GM12878 (cell line): ENCODE data around the gene THSD8. TPM values are rescaled to one million over a fixed set of nuclear protein-coding genes. Genes with fewer than 3 reads are reported as not detected.
A peak's percentile ranks its signal among the peaks of the same experiment; 100 is the strongest.

Source experiments
- BHLHE40 ChIP-seq, 2 experiments: fragments of 450-650 bp in 1 of 2; IDR thresholded peaks; 2 replicates each; pipeline ENCODE4 v1.6.1; 2011 to 2017; ENCODE audit warnings: low read depth in 2 of 2, borderline replicate concordance in 1 of 2, improper control_type of control experiment in 1 of 2, low read length in 1 of 2, mild to moderate bottlenecking in 1 of 2
- DPF2 ChIP-seq: fragments of 450-650 bp; IDR thresholded peaks from 2 replicates; pipeline ENCODE4 v1.6.1; 2017; ENCODE audit warnings: mild to moderate bottlenecking
- EED ChIP-seq: sonication (generic); IDR thresholded peaks from 2 replicates; pipeline ENCODE4 v1.6.1; 2016; ENCODE audit warnings: antibody characterized with exemption, low read depth
- JUNB ChIP-seq: IDR thresholded peaks from 2 replicates; pipeline ENCODE4 v1.6.1; 2016; ENCODE audit warnings: antibody characterized with exemption, mild to moderate bottlenecking
- JUND ChIP-seq: IDR thresholded peaks from 2 replicates; pipeline ENCODE4 v1.6.1; 2012; ENCODE audit warnings: low read depth, mild to moderate bottlenecking, low read length, improper control_type of control experiment, moderate library complexity
- NRF1 ChIP-seq: conservative IDR thresholded peaks from 2 replicates; pipeline ENCODE4 v1.6.1; 2011; ENCODE audit warnings: mild to moderate bottlenecking, low read depth, low read length, improper control_type of control experiment
- PAX5 ChIP-seq: IDR thresholded peaks from 2 replicates; pipeline ENCODE4 v1.6.1; 2011; ENCODE audit warnings: low read depth, low read length, borderline replicate concordance
- SIX5 ChIP-seq: IDR thresholded peaks from 2 replicates; pipeline ENCODE4 v1.6.1; 2011; ENCODE audit warnings: mild to moderate bottlenecking, low read depth, low read length, moderate library complexity; ENCODE audit not compliant: severe bottlenecking
- TCF3 ChIP-seq: IDR thresholded peaks from 2 replicates; pipeline ENCODE4 v1.6.1; 2012; ENCODE audit warnings: low read depth, mild to moderate bottlenecking, low read length, borderline replicate concordance; ENCODE audit not compliant: insufficient read depth
- ZNF217 ChIP-seq: fragments of 450-650 bp; IDR thresholded peaks from 2 replicates; pipeline ENCODE4 v1.6.1; 2017; ENCODE audit warnings: antibody characterized with exemption, mild to moderate bottlenecking
- polyA plus RNA-seq, 11 experiments: library from polyadenylated mRNA; depleted of rRNA in 4 of 11; unstranded in 6 of 11; stranded (reverse) in 5 of 11; fragments of >200 nt; fragmentation: Nextera tagmentation in 4 of 11; fragmentation: Illumina TruSeq in 1 of 11; extraction: Ambion mirVana in 4 of 11; extraction: Trizol in 1 of 11; gene quantifications; 1 replicate in 1 of 11; 2 replicates in 10 of 11; pipeline versions ENCODE4 v1.2.1 to v1.2.3, GENCODE V29; 2011 to 2016; ENCODE audit warnings: inconsistent platforms in 2 of 11, missing spikeins in 2 of 11, low read depth in 1 of 11
- total RNA-seq, 4 experiments: library from RNA; depleted of rRNA in 3 of 4; stranded (reverse); fragments of >200 nt in 3 of 4; fragmentation: Illumina TruSeq in 1 of 4; extraction: Trizol in 1 of 4; gene quantifications; 2 replicates each; pipeline versions ENCODE4 v1.2.1 to v1.2.3, GENCODE V29; 2013 to 2021
- TF ChIP-seq, protein P1 (sequence below): fragments of 450-650 bp; conservative IDR thresholded peaks from 2 replicates; pipeline ENCODE4 v1.6.1; 2017; ENCODE audit warnings: mild to moderate bottlenecking, moderate library complexity
- TF ChIP-seq, protein P2 (sequence below): fragments of 150-350 bp; IDR thresholded peaks from 2 replicates; pipeline ENCODE4 v1.6.1; 2016; ENCODE audit warnings: low read depth, low read length

Gene THSD8
- total and polyA plus RNA-seq, 10 of the 15 experiments (the other 5 are each of a cell fraction or from before 2014, with no cell fraction given) = 0.24 to 32.3 (median 21.3) TPM; not detected in 2

DNA sequence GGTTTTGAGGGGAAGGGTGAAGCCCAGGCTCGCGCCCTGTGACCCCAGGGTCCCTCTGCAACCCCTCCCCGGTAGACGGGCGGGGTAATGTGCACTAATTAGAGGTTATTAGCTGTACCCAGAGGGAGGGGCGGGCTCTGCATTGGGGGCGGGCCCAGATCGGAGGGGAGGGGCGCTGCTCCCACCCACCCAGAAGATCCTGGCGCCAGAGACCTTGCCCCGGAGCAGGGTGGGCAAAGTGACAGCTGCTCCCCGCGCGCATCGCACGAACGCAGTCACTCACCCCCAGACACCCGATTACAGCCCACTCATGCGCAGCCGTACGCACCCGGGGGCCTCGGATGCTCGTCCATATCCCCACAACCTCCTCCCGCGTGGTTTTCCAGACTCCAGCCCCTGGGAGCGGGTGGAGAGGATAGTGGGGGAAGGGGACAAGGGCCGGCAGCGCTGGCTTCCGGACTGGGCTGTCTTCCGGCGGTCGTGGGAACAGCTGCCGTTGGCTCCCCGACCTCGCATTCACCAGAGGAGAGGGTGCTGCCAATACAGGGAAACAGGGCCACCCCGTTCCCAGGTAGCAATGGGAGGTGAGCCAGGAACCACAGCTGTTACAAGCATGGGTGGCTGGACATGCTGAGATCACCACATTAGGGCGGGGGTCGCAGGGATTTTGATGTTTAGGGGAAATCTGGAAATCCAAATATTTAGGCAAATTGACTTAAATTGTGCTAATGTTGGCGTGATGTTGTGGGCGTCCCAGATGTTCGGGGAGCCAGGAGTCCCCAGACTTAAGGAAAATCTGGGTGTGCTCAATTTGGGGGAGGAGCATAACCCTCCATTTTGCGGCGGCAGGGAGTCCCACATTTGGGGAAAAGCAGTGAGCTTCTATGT lies 23.6 kb upstream of the THSD8 start (continued):
- TF ChIP-seq, protein P1, sequence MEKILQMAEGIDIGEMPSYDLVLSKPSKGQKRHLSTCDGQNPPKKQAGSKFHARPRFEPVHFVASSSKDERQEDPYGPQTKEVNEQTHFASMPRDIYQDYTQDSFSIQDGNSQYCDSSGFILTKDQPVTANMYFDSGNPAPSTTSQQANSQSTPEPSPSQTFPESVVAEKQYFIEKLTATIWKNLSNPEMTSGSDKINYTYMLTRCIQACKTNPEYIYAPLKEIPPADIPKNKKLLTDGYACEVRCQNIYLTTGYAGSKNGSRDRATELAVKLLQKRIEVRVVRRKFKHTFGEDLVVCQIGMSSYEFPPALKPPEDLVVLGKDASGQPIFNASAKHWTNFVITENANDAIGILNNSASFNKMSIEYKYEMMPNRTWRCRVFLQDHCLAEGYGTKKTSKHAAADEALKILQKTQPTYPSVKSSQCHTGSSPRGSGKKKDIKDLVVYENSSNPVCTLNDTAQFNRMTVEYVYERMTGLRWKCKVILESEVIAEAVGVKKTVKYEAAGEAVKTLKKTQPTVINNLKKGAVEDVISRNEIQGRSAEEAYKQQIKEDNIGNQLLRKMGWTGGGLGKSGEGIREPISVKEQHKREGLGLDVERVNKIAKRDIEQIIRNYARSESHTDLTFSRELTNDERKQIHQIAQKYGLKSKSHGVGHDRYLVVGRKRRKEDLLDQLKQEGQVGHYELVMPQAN = peak; percentile 31
- TF ChIP-seq JUND (no peak), ZNF217 (no peak), EED (peak; percentile 90), NRF1 (no peak), TCF3 (no peak; the same call in 1 of the 2 replicates), SIX5 (no peak), PAX5 (peak; percentile 23; the same call in 1 of the 2 replicates), DPF2 (0 out of 2 replicates have a peak, but pooled peaks have one; percentile 40), BHLHE40 (IDR thresholded peaks at IDR 0.05; ENCODE audit: borderline replicate concordance in 1 of 2, low read depth in 2 of 2, low read length in 1 of 2) (0 out of 4 replicates have a peak, but pooled peaks of 1 of the 2 experiments have one; percentile 38), JUNB (no peak)
- TF ChIP-seq, protein P2, sequence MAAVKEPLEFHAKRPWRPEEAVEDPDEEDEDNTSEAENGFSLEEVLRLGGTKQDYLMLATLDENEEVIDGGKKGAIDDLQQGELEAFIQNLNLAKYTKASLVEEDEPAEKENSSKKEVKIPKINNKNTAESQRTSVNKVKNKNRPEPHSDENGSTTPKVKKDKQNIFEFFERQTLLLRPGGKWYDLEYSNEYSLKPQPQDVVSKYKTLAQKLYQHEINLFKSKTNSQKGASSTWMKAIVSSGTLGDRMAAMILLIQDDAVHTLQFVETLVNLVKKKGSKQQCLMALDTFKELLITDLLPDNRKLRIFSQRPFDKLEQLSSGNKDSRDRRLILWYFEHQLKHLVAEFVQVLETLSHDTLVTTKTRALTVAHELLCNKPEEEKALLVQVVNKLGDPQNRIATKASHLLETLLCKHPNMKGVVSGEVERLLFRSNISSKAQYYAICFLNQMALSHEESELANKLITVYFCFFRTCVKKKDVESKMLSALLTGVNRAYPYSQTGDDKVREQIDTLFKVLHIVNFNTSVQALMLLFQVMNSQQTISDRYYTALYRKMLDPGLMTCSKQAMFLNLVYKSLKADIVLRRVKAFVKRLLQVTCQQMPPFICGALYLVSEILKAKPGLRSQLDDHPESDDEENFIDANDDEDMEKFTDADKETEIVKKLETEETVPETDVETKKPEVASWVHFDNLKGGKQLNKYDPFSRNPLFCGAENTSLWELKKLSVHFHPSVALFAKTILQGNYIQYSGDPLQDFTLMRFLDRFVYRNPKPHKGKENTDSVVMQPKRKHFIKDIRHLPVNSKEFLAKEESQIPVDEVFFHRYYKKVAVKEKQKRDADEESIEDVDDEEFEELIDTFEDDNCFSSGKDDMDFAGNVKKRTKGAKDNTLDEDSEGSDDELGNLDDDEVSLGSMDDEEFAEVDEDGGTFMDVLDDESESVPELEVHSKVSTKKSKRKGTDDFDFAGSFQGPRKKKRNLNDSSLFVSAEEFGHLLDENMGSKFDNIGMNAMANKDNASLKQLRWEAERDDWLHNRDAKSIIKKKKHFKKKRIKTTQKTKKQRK = no peak
